ENCODE results near the gene PRKCZ. TPM values are rescaled to one million over a fixed set of nuclear protein-coding genes. Genes with fewer than 3 reads are reported as not detected.

Gene PRKCZ
- 22.1 TPM for total RNA-seq

- DNase-seq (ENCODE audit: low spot score) (peak; percentile 97), ATAC-seq (peak; percentile 71)
Measured at GRCh38 chr1:2049718-2050431, at the start of gene PRKCZ. Gene PRKCZ (plus strand): TSS chr1:2050411. CDS start chr1:2050631, 220 bp downstream.

- DNase-seq (ENCODE audit: low spot score) (no peak), ATAC-seq (no peak)
Measured at GRCh38 chr1:2000432-2000831, 49.8 kb upstream of the PRKCZ start.

GRCh38 chr1:2000850-2001249, 49.4 kb upstream of the PRKCZ start:
- no peak for DNase-seq (ENCODE audit: low spot score)
- ATAC-seq: no peak

- peak; percentile 42 for ATAC-seq
- DNase-seq (ENCODE audit: low spot score): no peak
Measured at GRCh38 chr1:2001773-2002411, 48.3 kb upstream of the PRKCZ start.

- ATAC-seq (peak; percentile 47), DNase-seq (ENCODE audit: low spot score) (no peak)
Measured at GRCh38 chr1:2003541-2004131, 46.6 kb upstream of the PRKCZ start, which contains the start of gene CFAP74. Gene CFAP74 (minus strand): TSS chr1:2003786. CDS start chr1:1990956, 12,830 bp downstream.

GRCh38 chr1:2004856-2005255, 45.4 kb upstream of the PRKCZ start:
- DNase-seq (ENCODE audit: low spot score): no peak
- no peak for ATAC-seq

- DNase-seq (ENCODE audit: low spot score) (no peak), ATAC-seq (no peak)
Measured at GRCh38 chr1:2009101-2010053, 40.8 kb upstream of the PRKCZ start.

GRCh38 chr1:2014181-2014580, 36.0 kb upstream of the PRKCZ start:
- no peak for ATAC-seq
- DNase-seq (ENCODE audit: low spot score): no peak

- ATAC-seq: no peak
- no peak for DNase-seq (ENCODE audit: low spot score)
Measured at GRCh38 chr1:2014741-2015735, 35.2 kb upstream of the PRKCZ start.

GRCh38 chr1:2016123-2016522, 34.1 kb upstream of the PRKCZ start:
- no peak for DNase-seq (ENCODE audit: low spot score)

GRCh38 chr1:2018217-2019171, 31.7 kb upstream of the PRKCZ start:
- ATAC-seq (no peak), DNase-seq (ENCODE audit: low spot score) (no peak)

More at GRCh38 chr1:2016123-2016522, 34.1 kb upstream of the PRKCZ start:
- ATAC-seq: no peak

GRCh38 chr1:2019172-2019543, 31.1 kb upstream of the PRKCZ start, which contains the start of gene GABRD:
Gene GABRD (plus strand): TSS chr1:2019345. CDS start chr1:2019424, 79 bp downstream.
- DNase-seq (ENCODE audit: low spot score) (no peak), ATAC-seq (peak; percentile 34)

GRCh38 chr1:2019571-2020309, 30.5 kb upstream of the PRKCZ start:
- peak; percentile 45 for ATAC-seq

GRCh38 chr1:2020310-2020655, 29.9 kb upstream of the PRKCZ start:
- no peak for ATAC-seq
- DNase-seq (ENCODE audit: low spot score): no peak

More at GRCh38 chr1:2019571-2020309, 30.5 kb upstream of the PRKCZ start:
- no peak for DNase-seq (ENCODE audit: low spot score)

GRCh38 chr1:2021550-2021949, 28.7 kb upstream of the PRKCZ start:
- ATAC-seq (no peak), DNase-seq (ENCODE audit: low spot score) (no peak)

- no peak for ATAC-seq
- DNase-seq (ENCODE audit: low spot score): no peak
Measured at GRCh38 chr1:2022063-2022770, 28.0 kb upstream of the PRKCZ start.

- no peak for ATAC-seq
- no peak for DNase-seq (ENCODE audit: low spot score)
Measured at GRCh38 chr1:2023187-2023586, 27.0 kb upstream of the PRKCZ start.
